VCaP (cell line): ENCODE results near the gene TPRN.

Experiments used
- H3K27ac ChIP-seq: fragments of 450-650 bp; 2 replicates; pipeline ENCODE4 v1.5.1; 2017
- CTCF ChIP-seq: fragments of 450-650 bp; conservative IDR thresholded peaks from 2 replicates; pipeline ENCODE4 v1.5.1; 2017; ENCODE audit warnings: mild to moderate bottlenecking, moderate library complexity

The TPRN gene

GRCh38 chr9:137184881-137185660 lies 15.5 kb downstream of the TPRN start:
- TF ChIP-seq CTCF = no peak
- H3K27ac ChIP-seq = no peak overlapping the region

DNA sequence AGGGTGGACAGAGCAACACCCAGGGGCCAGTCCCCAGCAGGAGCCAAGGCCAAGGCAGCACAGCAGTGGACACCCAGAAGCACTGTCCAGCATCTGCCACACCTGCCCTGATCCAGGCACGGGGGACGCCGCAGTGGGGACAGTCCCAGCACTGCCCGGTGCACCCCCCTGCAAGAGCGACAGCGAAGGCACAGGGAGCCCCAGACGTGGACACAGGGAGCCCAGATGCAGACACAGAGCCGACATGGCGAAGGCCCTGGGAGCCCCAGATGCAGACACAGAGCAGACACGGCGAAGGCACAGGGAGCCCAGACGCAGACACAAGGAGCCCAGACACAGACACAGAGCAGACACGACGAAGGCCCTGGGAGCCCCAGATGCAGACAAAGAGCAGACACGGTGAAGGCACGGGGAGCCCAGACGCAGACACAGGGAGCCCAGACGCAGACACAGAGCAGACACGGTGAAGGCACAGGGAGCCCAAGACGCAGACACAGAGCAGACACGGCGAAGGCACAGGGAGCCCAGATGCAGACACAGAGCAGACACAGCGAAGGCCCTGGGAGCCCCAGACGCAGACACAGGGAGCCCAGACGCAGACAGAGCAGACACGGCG lies 16.5 kb downstream of the TPRN start:
- no peak for TF ChIP-seq CTCF
- no peak overlapping the region for H3K27ac ChIP-seq

- H3K27ac ChIP-seq = no peak overlapping the region
- TF ChIP-seq CTCF = no peak
Measured at GRCh38 chr9:137182836-137183235, 17.7 kb downstream of the TPRN start.

GRCh38 chr9:137181680-137182079 lies 18.9 kb downstream of the TPRN start:
- H3K27ac ChIP-seq = no peak overlapping the region
- TF ChIP-seq CTCF = no peak

GRCh38 chr9:137180491-137180890 lies 20.1 kb downstream of the TPRN start:
- no peak for TF ChIP-seq CTCF
- H3K27ac ChIP-seq = no peak overlapping the region

DNA sequence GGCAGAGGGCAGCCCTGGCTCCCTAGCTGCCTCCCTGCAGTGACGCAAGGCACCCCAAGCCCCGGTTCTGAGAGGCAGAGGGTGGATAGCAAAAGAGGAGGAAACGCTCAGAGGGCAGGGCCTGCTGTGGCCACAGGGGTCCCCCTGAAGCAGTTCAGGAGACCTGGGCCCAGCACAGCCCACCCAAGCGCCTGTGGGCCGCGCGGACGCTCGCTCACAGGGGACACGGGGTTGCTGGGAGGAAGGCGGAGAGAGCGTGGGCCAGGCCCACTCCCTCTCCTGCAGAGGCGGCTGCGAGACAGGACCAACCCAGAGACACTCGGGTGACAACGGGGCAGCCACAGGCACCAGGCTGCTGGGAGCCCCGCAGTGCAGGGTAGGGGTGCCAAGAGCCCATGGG lies 20.8 kb downstream of the TPRN start:
- no peak overlapping the region for H3K27ac ChIP-seq
- TF ChIP-seq CTCF = no peak

DNA sequence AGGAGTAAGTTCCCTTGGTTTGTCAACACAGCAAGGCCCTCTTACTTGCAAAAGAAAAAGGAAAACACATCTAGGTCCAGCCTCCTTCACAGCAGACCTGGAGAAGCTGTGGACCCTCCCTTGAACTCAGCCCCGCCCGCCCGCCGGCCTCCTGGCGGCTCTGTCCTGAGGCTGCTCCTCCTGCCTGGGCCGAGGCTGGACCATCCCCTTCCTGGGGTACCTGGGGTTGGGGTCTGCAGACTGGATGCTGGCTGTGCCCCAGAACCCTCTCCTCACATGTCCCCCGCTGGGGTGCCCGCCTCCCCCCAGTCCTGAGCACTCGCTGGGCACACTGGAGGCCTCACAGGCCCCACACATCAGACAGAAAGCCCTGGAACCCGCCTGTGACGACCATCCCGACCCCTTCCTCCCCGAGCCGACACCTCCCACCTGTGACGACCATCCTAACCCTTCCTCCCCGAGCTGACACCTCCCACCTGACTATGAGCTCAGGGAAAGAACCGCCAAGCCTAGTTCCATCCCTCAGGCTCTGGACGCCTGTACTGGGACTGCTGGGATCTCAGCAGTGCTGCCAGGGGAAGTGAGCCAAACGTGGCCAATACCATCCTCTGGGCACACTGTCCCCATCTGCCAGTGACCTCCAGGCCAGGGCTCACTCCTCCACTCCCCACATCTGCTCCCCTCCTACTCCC lies 21.5 kb downstream of the TPRN start:
- H3K27ac ChIP-seq = no peak overlapping the region
- no peak for TF ChIP-seq CTCF
